ENCODE data around the gene FPR2. TPM values are rescaled to one million over a fixed set of nuclear protein-coding genes. Genes with fewer than 3 reads are reported as not detected.

FPR2 gene
- total and polyA plus RNA-seq, 10 of the 15 experiments (the other 5 are each of a cell fraction or from before 2014, with no cell fraction given): not detected

DNA sequence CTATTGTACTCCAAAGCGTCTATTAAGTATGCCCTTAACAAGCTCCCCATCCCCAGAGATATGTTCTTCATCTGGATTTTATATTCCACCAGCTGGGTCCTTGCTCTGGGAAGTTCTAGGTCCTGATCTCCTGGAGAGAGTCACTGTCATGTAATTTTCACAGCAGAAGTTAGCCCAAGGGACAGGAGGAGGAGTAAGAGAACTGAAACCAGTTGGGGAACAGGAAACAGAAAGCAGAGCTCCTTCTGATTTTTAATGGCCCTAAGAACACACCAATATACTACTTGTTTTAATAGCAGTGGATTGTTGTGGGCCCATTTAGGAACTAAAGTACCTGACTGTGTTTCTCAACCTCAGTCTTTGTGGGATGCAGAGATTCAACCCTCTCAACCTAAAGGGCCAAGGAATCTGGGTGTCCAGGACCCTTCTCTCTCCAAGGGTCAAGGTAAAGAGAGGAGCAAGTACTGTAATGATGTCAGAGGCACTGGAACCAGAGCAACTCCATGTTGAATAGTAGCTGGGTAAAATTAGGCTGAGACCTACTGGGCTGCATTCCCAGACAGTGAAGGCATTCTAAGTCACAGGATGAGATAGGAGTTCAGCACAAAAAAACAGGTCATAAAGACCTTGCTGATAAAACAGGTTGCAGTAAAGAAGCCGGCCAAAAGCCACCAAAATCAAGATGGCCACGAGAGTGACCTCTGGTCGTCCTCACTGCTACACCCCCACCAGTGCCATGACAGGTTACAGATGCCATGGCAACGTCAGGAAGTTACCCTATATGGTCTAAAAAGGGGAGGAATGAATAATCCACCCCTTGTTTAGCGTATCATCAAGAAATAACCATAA lies 25.9 kb downstream of the FPR2 start (continued):
- TF ChIP-seq ZBTB11 (CRISPR knock-in tag; IDR thresholded peaks at IDR 0.05): no peak

DNA sequence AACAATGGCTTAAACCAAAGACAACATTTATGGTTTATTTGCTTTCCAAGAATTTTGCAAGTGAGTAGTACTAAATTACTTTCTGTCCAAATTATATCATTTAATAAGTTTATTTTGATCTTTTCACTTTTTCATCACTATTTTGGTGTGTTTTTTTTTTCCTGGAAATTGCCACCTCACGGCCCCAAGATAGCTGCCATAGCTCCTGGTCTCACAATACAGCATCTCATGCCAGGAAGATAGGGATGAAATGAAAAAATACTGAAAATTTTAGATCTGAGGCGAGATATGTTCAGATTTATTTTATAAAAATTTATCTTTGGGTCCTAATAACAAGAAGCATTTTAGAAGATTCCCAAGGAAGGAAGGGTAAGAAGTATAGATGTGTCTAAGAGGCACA lies 27.0 kb downstream of the FPR2 start:
- CTCF ChIA-PET: no interaction called here
- Histone ChIP-seq H3K27me3 (replicated peaks in 1 of 2; ENCODE audit: control insufficient read depth in 2 of 2, insufficient read depth in 2 of 2, low read length in 1 of 2) (no peaks in the 10 kb centered on the region), H3K27ac (ENCODE audit: control insufficient read depth, insufficient read depth) (no peak overlapping the region), H3K9me3 (replicated peaks; ENCODE audit: control insufficient read depth, insufficient read depth, low read length) (peaks cover 7% of the 10 kb centered on the region; the same call in 2 of the 3 replicates), H4K20me1 (ENCODE audit: control insufficient read depth, insufficient read depth) (no peaks in the 10 kb centered on the region), H2AFZ (ENCODE audit: control insufficient read depth, low read depth, low read length) (no peak overlapping the region), H3K36me3 (ENCODE audit: control insufficient read depth in 2 of 2, insufficient read depth in 2 of 2, low read length in 1 of 2) (no peaks in the 10 kb centered on the region), H3K4me1 (ENCODE audit: control insufficient read depth, insufficient read depth, low read length) (no peaks in the 10 kb centered on the region), H3K9ac (ENCODE audit: control insufficient read depth, insufficient read depth, low read length) (no peak overlapping the region), H3K4me2 (ENCODE audit: control insufficient read depth, insufficient read depth) (no peak overlapping the region), H3K79me2 (ENCODE audit: control insufficient read depth, insufficient read depth, low read length) (no peaks in the 10 kb centered on the region), H3K4me3 (no peak overlapping the region)
- no peak for ATAC-seq
- RAD21 ChIA-PET (ENCODE audit: unreplicated experiment): no interaction called here
- DNase-seq (ENCODE audit: low read depth, low spot score): no peak
- BruUV-seq (replicated peaks): no TSS peak
- POLR2A ChIA-PET: no interaction called here
- in situ Hi-C loops (cut with MboI) (no loop called here), intact Hi-C loops (cut with micrococcal nuclease; ENCODE audit: unreplicated experiment) (no loop called here)
- 4% methylated on average over 2 of the region's 2 CpGs for WGBS (ENCODE audit: insufficient coverage, insufficient replicate concordance, low lambda C conversion rate, missing lambda C conversion rate)
- FAIRE-seq: no peak
- SMC1A ChIA-PET (ENCODE audit: uncharacterized antibody, unreplicated experiment): no interaction called here
- TF ChIP-seq SP1 (IDR thresholded peaks at IDR 0.05; ENCODE audit: low read depth, low read length) (no peak), BCLAF1 (IDR thresholded peaks at IDR 0.05) (no peak), EZH2 (IDR thresholded peaks at IDR 0.05; ENCODE audit: borderline replicate concordance, control insufficient read depth, low read depth, low read length) (no peak), PRDM15 (CRISPR knock-in tag; IDR thresholded peaks at IDR 0.05) (no peak)
- TF ChIP-seq, protein P1, sequence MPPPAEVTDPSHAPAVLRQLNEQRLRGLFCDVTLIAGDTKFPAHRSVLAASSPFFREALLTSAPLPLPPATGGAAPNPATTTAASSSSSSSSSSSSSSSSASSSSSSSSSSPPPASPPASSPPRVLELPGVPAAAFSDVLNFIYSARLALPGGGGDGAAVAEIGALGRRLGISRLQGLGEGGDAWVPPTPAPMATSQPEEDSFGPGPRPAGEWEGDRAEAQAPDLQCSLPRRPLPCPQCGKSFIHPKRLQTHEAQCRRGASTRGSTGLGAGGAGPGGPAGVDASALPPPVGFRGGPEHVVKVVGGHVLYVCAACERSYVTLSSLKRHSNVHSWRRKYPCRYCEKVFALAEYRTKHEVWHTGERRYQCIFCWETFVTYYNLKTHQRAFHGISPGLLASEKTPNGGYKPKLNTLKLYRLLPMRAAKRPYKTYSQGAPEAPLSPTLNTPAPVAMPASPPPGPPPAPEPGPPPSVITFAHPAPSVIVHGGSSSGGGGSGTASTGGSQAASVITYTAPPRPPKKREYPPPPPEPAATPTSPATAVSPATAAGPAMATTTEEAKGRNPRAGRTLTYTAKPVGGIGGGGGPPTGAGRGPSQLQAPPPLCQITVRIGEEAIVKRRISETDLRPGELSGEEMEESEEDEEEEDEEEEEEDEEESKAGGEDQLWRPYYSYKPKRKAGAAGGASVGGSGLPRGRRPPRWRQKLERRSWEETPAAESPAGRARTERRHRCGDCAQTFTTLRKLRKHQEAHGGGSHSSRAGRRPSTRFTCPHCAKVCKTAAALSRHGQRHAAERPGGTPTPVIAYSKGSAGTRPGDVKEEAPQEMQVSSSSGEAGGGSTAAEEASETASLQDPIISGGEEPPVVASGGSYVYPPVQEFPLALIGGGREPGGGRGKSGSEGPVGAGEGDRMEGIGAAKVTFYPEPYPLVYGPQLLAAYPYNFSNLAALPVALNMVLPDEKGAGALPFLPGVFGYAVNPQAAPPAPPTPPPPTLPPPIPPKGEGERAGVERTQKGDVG (CRISPR knock-in tag; IDR thresholded peaks at IDR 0.05): no peak

Measured in GM12878 (cell line).